ENCODE data around the gene TMEM178B.

GRCh38 chr7:141328290-141328689 is 254.4 kb downstream of the TMEM178B start:
- TF ChIP-seq CTCF (IDR thresholded peaks at IDR 0.05), result no peak
- TF ChIP-seq REST (IDR thresholded peaks at IDR 0.05; ENCODE audit: insufficient read depth in 1 of 2, low read depth in 2 of 2, low read length in 1 of 2), result no peak
- no peak for TF ChIP-seq POLR2AphosphoS5 (IDR thresholded peaks at IDR 0.05; ENCODE audit: low read depth, low read length)
- TF ChIP-seq TCF7L2 (IDR thresholded peaks at IDR 0.05; ENCODE audit: low read depth, low read length), result no peak
- TF ChIP-seq SIN3A (IDR thresholded peaks at IDR 0.05; ENCODE audit: borderline replicate concordance, insufficient read depth, low read depth, low read length), result no peak

Measured in Panc1 (cell line).